Measurements from ENCODE around the gene SNX1.
"Not testable (repeated sequence)": the region's sequence is repeated elsewhere in the genome, so short reads cannot be mapped to it uniquely, and the experiment has no call there.

The SNX1 gene

GRCh38 chr15:64120322-64120721, 24.5 kb downstream of the SNX1 start:
- not testable (repeated sequence) for DNase-seq

GRCh38 chr15:64121614-64122013, 25.8 kb downstream of the SNX1 start:
- DNase-seq: no peak

- DNase-seq: no peak
Measured at GRCh38 chr15:64122444-64122843, 26.7 kb downstream of the SNX1 start.

- DNase-seq: no peak
Measured at GRCh38 chr15:64122936-64123351, 27.2 kb downstream of the SNX1 start.

GRCh38 chr15:64125978-64126377, 30.2 kb downstream of the SNX1 start:
- no peak for DNase-seq

GRCh38 chr15:64127521-64128270, 31.9 kb downstream of the SNX1 start:
- DNase-seq: no peak

- DNase-seq: no peak
Measured at GRCh38 chr15:64130159-64130558, 34.4 kb downstream of the SNX1 start.

- no peak for DNase-seq
Measured at GRCh38 chr15:64131547-64131946, 35.8 kb downstream of the SNX1 start.

GRCh38 chr15:64132217-64132616, 36.4 kb downstream of the SNX1 start:
- no peak for DNase-seq

GRCh38 chr15:64133623-64134344, 38.0 kb downstream of the SNX1 start:
- no peak for DNase-seq

GRCh38 chr15:64134345-64134829, 38.6 kb downstream of the SNX1 start:
- DNase-seq: no peak

GRCh38 chr15:64136347-64136746, 40.6 kb downstream of the SNX1 start:
- DNase-seq: no peak

GRCh38 chr15:64137226-64137833, 41.5 kb downstream of the SNX1 start:
- no peak for DNase-seq

GRCh38 chr15:64138331-64138941, 42.7 kb downstream of the SNX1 start:
- no peak for DNase-seq

- no peak for DNase-seq
Measured at GRCh38 chr15:64141798-64142512, 46.2 kb downstream of the SNX1 start.

GRCh38 chr15:64143276-64143675, 47.5 kb downstream of the SNX1 start:
- DNase-seq: no peak

- no peak for DNase-seq
Measured at GRCh38 chr15:64144192-64144564, 48.4 kb downstream of the SNX1 start.

- DNase-seq: no peak
Measured at GRCh38 chr15:64144565-64145281, 48.9 kb downstream of the SNX1 start.

GRCh38 chr15:64146041-64146440, 50.3 kb downstream of the SNX1 start:
- DNase-seq: no peak

GRCh38 chr15:64146520-64146884, 50.7 kb downstream of the SNX1 start:
- DNase-seq: no peak

GRCh38 chr15:64146885-64147681, 51.3 kb downstream of the SNX1 start:
- no peak for DNase-seq

Data from NCI-H1417 treated with DMSO at 0.1 percent for 48 hours (cell line).